T-helper 2 cell treated with Interferon-gamma antibody and Interleukin-4, amounts not matched to agents 100 ng/mL and 5 ng/mL, for 36 hours (primary cell): Measurements from ENCODE around the gene PLEKHN1. TPM values are rescaled to one million over a fixed set of nuclear protein-coding genes. Genes with fewer than 3 reads are reported as not detected.
"Not testable (repeated sequence)": the region's sequence is repeated elsewhere in the genome, so short reads cannot be mapped to it uniquely, and the experiment has no call there.

Source experiments
- intact Hi-C: fragments of 100-400 bp; cut with micrococcal nuclease; formaldehyde crosslinking; loops from one replicate; pipeline ENCODE4 v1.15.1; 2023
- total RNA-seq: library from RNA; stranded (reverse); gene quantifications from 2 replicates; pipeline ENCODE4 v1.2.3, GENCODE V29; 2022

PLEKHN1 gene
- total RNA-seq, 1 donor from 2014 or later, result 2.2 TPM

DNA sequence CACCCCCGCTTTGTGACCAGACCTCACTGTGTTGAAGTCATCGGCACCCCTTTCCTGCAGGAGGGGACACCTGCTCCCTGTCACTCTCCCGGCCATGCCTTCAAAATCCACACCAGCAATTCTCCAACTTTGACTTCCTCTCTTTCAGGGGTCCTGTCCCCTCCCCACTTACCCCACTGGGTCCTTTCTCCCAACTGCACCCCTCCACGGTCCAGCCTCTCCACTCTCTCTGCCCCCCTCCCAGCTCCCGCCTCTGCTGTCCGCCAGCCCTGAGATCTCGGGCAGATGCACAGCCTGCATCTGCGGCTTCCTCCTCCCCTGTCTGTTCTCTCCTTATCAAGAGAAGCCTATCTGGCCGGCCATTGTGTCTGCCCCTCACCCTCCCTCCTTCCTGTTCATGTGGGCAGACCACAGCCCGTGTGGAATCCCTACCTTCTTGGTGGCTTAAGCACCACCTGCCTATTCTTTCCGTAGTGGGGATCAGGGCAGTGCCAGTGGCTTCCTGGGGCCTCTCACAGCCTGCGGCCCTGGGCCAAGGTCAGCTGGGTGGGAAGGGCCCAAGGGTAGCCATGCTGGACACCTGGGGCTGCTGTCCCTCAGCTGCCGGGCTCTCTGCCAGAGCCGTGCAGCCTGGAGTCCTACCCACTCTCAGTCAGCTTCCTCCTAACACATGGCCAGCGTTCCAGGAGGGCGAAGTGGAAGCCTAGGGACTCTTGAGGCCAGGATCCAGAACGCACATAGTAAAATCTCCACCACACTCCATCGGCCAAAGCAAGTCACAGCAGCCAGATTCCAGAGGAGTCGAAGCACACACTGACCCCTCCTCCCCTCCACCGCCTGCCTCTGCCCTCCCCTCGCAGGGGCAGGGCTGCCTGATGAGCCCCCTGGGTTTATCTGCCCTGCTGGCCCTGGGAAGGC, 38.8 kb downstream of the PLEKHN1 start:
- intact Hi-C loops, result loop anchor here (5.0 kb wide), 1 partner anchor 57 kb away; no protein-coding TSS in a partner anchor

- intact Hi-C loops, result no loop called here
These were observed 39.6 kb downstream of the PLEKHN1 start for GRCh38 chr1:1005774-1006304.

DNA sequence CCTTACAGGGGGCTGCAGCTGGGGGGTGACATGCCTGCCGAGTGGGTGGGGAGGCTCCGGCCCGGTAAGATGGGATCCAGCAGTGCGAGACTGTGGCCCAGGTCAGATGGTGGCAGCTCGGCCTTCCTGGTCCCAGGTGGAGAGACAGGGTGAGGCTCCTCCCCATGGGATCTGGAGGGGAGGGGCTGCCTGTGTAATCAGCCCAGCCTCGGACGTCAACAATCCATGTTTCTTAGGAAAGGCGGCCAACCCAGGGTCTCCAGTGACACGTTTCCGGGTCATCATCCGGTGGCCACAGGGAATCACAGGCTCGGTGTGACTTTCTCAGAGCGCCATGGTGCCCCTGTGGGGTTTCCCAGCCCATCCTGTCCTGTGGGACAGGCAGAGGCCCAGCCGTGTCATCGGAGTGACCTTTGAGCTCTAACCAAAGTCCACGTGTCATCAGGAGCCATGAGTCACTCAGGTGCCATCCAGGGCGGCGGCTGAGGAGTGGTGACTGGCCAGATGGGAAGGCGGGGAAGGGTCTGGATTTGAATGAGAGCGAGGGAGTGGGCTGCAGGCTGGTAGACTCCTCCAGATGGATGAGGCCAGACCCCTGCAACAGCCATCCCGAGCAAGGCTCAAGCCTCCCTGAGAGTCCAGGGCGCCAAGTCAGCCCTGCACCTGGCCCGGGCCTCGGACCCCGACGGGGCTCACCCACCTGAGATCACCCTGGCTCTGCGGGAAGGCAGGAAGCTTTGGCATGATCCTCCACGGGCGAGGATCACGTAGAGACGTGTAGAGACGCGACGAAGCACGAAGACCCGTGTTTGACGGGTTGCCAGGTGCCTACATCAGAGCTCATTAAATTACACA, 40.2 kb downstream of the PLEKHN1 start:
- intact Hi-C loops, result no loop called here

DNA sequence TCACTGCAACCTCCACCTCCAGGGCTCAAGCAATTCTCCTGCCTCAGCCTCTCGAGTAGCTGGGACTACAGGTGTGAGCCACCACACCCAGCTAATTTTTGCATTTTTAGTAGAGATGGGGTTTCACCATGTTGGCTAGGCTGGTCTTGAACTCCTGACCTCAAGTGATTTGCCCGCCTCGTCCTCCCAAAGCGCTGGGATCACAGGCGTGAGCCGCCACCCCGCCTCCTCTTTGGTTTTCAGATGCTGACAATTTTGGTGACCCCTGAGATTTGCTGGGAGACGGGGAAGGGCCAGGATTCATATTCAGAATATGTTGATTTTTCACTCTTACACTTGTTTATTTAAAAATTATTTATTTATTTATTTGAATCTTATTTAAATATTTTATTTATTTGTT, 43.8 kb downstream of the PLEKHN1 start:
- intact Hi-C loops, result not testable (repeated sequence)

- intact Hi-C loops, result no loop called here
These were observed 45.2 kb downstream of the PLEKHN1 start for GRCh38 chr1:1011396-1011949.

DNA sequence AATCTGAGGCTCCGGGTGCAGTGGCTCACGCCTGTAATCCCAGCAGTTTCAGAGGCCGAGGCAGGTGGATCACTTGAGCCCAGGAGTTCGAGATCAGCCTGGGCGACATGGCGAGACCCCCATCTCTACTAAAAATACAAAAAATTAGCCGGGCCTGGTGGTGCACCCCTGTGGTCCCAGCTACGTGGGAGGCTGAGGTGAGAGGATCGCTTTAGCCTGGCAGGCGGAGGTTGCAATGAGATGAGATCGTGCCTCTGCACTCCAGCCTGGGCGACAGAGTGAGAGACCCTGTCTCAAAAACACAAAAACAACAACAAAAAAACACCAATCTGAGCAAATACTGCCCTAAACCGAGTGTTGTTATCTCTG, 46.4 kb downstream of the PLEKHN1 start:
- intact Hi-C loops, result loop anchor here (1.0 to 2.0 kb wide), 2 partner anchors 56 to 104 kb away; partner anchors contain the start of gene C1orf159

- intact Hi-C loops, result loop anchor here (1.0 to 2.0 kb wide), 2 partner anchors 55 to 103 kb away; partner anchors contain the start of gene C1orf159
These were observed 47.0 kb downstream of the PLEKHN1 start, which contains the start of gene ISG15 for GRCh38 chr1:1013105-1013921. ISG15 (plus strand) TSS chr1:1013497; CDS start chr1:1013574, 77 bp downstream.

DNA sequence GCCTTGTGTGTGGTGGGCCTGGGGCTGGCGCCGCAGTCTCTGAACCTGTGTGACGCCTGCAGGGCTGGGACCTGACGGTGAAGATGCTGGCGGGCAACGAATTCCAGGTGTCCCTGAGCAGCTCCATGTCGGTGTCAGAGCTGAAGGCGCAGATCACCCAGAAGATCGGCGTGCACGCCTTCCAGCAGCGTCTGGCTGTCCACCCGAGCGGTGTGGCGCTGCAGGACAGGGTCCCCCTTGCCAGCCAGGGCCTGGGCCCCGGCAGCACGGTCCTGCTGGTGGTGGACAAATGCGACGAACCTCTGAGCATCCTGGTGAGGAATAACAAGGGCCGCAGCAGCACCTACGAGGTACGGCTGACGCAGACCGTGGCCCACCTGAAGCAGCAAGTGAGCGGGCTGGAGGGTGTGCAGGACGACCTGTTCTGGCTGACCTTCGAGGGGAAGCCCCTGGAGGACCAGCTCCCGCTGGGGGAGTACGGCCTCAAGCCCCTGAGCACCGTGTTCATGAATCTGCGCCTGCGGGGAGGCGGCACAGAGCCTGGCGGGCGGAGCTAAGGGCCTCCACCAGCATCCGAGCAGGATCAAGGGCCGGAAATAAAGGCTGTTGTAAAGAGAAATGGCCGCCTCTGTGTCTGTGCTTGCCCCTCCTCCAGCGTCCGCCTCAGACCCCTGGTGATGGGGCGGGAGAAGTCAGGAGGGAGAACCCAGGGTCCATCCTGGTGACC, 47.8 kb downstream of the PLEKHN1 start:
- intact Hi-C loops, result loop anchor here (1.0 to 2.0 kb wide), 2 partner anchors 55 to 102 kb away; partner anchors contain the start of gene C1orf159

- intact Hi-C loops, result no loop called here
These were observed 48.8 kb downstream of the PLEKHN1 start for GRCh38 chr1:1014799-1015681.

GRCh38 chr1:1017397-1018320, 51.4 kb downstream of the PLEKHN1 start:
- intact Hi-C loops, result not testable (repeated sequence)

DNA sequence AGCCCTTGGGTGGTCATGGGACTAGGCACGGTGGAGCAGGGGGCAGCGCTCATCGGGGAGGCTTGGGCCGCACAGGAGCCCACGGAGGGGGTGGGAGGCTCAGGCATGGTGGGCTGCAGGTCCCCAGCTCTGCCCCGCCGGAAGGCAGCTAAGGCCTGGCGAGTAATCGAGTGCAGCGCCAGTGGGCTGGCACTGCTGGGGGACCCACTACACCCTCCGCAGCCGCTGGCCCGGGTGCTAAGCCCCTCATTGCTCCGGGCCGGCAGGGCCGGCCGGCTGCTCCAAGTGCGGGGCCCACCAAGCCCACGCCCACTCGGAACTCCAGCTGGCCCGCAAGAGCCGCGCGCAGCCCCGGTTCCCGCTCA, 52.0 kb downstream of the PLEKHN1 start:
- intact Hi-C loops, result not testable (repeated sequence)

- intact Hi-C loops, result loop anchor here (1.0 kb wide), 1 partner anchor 14 kb away; no protein-coding TSS in a partner anchor
These were observed 53.1 kb downstream of the PLEKHN1 start for GRCh38 chr1:1019122-1019999.

GRCh38 chr1:1020000-1020404, 53.7 kb downstream of the PLEKHN1 start, which contains the start of gene AGRN:
AGRN (plus strand) TSS chr1:1020120; CDS start chr1:1020173, 53 bp downstream.
- intact Hi-C loops, result loop anchor here (1.0 to 5.0 kb wide), 2 partner anchors 13 to 37 kb away; no protein-coding TSS in a partner anchor

- intact Hi-C loops, result loop anchor here (5.0 kb wide), 1 partner anchor 37 kb away; no protein-coding TSS in a partner anchor
These were observed 54.2 kb downstream of the PLEKHN1 start for GRCh38 chr1:1020415-1021009.

DNA sequence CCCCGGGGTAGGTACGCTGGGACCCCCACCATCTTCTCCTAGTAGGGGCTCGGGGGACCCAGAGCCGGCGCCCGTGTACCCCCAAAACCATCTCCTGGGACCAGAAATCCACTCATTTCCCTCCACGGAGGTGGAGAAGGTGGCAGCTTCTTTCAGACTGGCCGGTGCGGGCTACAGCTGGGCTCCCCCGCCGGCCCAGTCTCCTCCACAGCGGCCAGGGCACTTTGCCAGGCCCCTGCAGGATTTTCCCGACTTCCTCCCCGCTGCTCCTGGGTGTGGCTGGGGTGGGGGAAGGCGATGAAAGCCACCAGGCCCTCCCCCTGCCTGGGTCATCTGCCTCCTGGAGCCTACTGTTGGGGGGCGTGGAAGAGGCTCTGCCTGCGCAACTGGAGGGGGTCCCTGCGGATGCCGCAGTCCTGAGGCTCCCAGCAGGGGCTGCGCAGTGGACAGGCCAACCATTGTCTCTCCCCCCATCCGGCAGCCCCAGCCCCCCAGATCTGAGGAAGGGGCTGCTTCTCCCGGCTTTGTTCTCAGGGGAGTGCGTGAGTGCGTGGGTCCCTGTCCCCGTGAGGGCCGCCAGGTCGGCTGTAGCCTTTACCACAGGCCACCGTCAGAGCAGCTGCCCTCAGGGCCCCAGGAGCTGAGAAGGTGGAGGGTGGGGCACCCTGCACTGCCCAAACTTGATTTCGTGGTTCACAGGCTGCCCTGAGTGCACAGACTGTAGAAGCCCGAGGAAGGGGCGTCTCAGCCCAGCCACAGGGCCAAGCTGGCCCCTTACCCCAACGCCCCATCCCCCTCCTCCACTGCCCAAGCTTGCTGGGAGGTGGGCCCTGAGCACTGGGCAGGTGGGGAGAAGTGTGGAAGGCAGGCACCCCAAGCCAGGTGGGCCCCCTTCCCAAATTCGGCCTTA, 55.0 kb downstream of the PLEKHN1 start:
- intact Hi-C loops, result loop anchor here (5.0 kb wide), 1 partner anchor 36 kb away; no protein-coding TSS in a partner anchor
